ENCODE results near the gene SHROOM3. TPM values are rescaled to one million over a fixed set of nuclear protein-coding genes. Genes with fewer than 3 reads are reported as not detected.

The SHROOM3 gene
- total and polyA plus RNA-seq, 2 experiments from 2014 or later: 11.3 to 73.5 TPM

- H3K4me3 Mint-ChIP-seq: no peak overlapping the region
- Histone ChIP-seq H3K4me2 (peak overlapping the region; percentile 16; the same call in 1 of the 2 replicates), H3K27ac (ENCODE audit: low read depth) (peak overlapping the region; percentile 85)
Measured at GRCh38 chr4:76781698-76782595, 346.9 kb downstream of the SHROOM3 start.

More at GRCh38 chr4:76781698-76782595, 346.9 kb downstream of the SHROOM3 start:
- H3K79me2 ChIP-seq (replicated peaks; ENCODE audit: insufficient read depth): no peaks in the 10 kb centered on the region; the same call in 1 of the 2 replicates
- H3K4me1 ChIP-seq (ENCODE audit: insufficient read depth): peaks cover 20% of the 10 kb centered on the region
- H3F3A ChIP-seq (replicated peaks; ENCODE audit: low read depth): no peaks in the 10 kb centered on the region
- 0 out of 2 replicates have a peak, but pooled peaks cover 3% of the 10 kb centered on the region for H3K9me2 ChIP-seq (ENCODE audit: insufficient read depth)
- no peaks in the 10 kb centered on the region for H3K27me3 ChIP-seq (ENCODE audit: insufficient read depth)
- H3K36me3 Mint-ChIP-seq (ENCODE audit: low read depth): peaks cover 52% of the 10 kb centered on the region
- H3K27ac Mint-ChIP-seq: peak overlapping the region; percentile 86
- DNase-seq (ENCODE audit: low spot score) (no peak), ATAC-seq (peak; percentile 19; the same call in 2 of the 3 replicates)
- 0 out of 2 replicates have a peak, but pooled peaks cover 3% of the 10 kb centered on the region for H4K20me1 ChIP-seq (replicated peaks; ENCODE audit: insufficient read depth)
- H2AFZ ChIP-seq: no peak overlapping the region
- no peaks in the 10 kb centered on the region; the same call in 1 of the 2 replicates for H3K36me3 ChIP-seq (ENCODE audit: insufficient read depth)
- H3K4me1 Mint-ChIP-seq: peaks cover 34% of the 10 kb centered on the region
- H3K4me3 ChIP-seq: no peak overlapping the region
- no peaks in the 10 kb centered on the region for H3K9me3 Mint-ChIP-seq
- H3K27me3 Mint-ChIP-seq (ENCODE audit: insufficient read depth, low read depth, poor library complexity): no peaks in the 10 kb centered on the region
- TF ChIP-seq ZNF462 (CRISPR knock-in tag; IDR thresholded peaks at IDR 0.05): no peak; the same call in 1 of the 2 replicates
- TF ChIP-seq REST (IDR thresholded peaks at IDR 0.05; ENCODE audit: unreplicated experiment): no peak
- no peak for TF ChIP-seq EZH2 (IDR thresholded peaks at IDR 0.05; ENCODE audit: low read depth, unreplicated experiment)
- no peak for TF ChIP-seq ZNF114 (CRISPR knock-in tag; IDR thresholded peaks at IDR 0.05)
- TF ChIP-seq CTCF (conservative IDR thresholded peaks at IDR 0.05; ENCODE audit: low read depth in 2 of 2): no peak
- no peak for TF ChIP-seq POLR2AphosphoS5 (IDR thresholded peaks at IDR 0.05; ENCODE audit: low read depth)
- no peak for TF ChIP-seq NANOG (IDR thresholded peaks at IDR 0.05; ENCODE audit: borderline replicate concordance)
- TF ChIP-seq JUNB (IDR thresholded peaks at IDR 0.05; ENCODE audit: unreplicated experiment): no peak
- no peak for TF ChIP-seq ETS1 (IDR thresholded peaks at IDR 0.05)
- no peak for TF ChIP-seq STAT1 (IDR thresholded peaks at IDR 0.05; ENCODE audit: unreplicated experiment)
- TF ChIP-seq ZNF331 (CRISPR knock-in tag; IDR thresholded peaks at IDR 0.05; ENCODE audit: low read depth): no peak
- no peak for TF ChIP-seq CREB1 (CRISPR knock-in tag; IDR thresholded peaks at IDR 0.05; ENCODE audit: low read depth)
- no peak for TF ChIP-seq EZH2phosphoT487 (IDR thresholded peaks at IDR 0.05; ENCODE audit: unreplicated experiment)

All from GM23338 (cell line).